ENCODE results near the gene GABRB2. TPM values are rescaled to one million over a fixed set of nuclear protein-coding genes. Genes with fewer than 3 reads are reported as not detected.

The GABRB2 gene
- total and polyA plus RNA-seq, 2 experiments from 2014 or later, result 0.11 to 0.94 TPM

DNA sequence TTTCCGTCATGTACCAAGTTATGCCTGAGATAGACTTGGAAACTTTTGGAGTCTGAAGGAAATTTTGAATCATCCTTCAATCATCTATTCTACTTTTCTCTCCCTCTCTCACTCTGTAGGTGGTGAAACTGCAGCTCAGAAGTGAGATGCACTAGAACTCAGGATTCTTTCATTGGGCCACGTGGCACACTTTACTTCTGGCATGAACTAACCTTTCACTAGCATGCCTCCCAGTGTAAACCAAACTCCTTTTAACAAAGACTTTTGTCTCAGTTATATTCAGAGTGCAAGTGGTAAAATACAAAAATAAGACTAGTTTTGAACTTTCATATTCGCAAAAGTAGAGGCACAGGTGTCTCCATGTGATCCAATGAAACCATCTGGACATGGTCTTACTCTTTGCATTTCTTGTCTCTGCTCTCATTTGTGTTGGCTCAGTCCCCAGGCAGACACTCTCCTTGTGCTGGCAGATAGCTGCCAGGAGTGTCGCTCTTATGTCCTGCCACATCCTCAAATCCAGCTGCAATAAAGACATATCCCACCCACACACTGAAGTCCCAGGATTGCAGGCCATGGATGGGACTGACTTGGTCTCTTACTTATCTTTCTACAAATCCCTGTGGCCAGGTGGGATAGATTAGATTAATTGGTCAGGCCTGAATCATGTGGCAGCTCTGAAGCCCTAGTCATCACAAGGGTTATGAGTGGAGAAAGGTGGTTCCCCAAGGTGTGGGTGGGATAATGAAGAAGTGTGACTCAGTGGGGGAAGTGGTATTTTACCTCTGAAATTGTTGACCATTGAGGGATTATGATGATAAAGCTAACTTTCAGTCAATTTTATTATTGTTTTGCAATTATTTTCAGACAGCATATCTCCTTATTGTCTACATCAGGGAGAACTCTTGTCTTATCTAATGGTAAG lies 267.5 kb downstream of the GABRB2 start:
- H3K79me2 ChIP-seq (replicated peaks; ENCODE audit: insufficient read depth), result no peaks in the 10 kb centered on the region
- peaks cover 4% of the 10 kb centered on the region; the same call in 1 of the 2 replicates for H3K9me2 ChIP-seq (ENCODE audit: insufficient read depth)
- Mint-ChIP-seq H3K4me1 (no peaks in the 10 kb centered on the region), H3K36me3 (ENCODE audit: low read depth) (peaks cover 6% of the 10 kb centered on the region; the same call in 1 of the 3 replicates), H3K27me3 (ENCODE audit: insufficient read depth, low read depth, poor library complexity) (no peaks in the 10 kb centered on the region), H3K4me3 (no peak overlapping the region), H3K27ac (no peak overlapping the region), H3K9me3 (peaks cover 8% of the 10 kb centered on the region)
- no peak overlapping the region for H3K4me3 ChIP-seq
- TF ChIP-seq JUNB (IDR thresholded peaks at IDR 0.05; ENCODE audit: unreplicated experiment) (no peak), CREB1 (CRISPR knock-in tag; IDR thresholded peaks at IDR 0.05; ENCODE audit: low read depth) (no peak), STAT1 (IDR thresholded peaks at IDR 0.05; ENCODE audit: unreplicated experiment) (no peak), ZNF331 (CRISPR knock-in tag; IDR thresholded peaks at IDR 0.05; ENCODE audit: low read depth) (no peak), EZH2phosphoT487 (IDR thresholded peaks at IDR 0.05; ENCODE audit: unreplicated experiment) (no peak), NANOG (IDR thresholded peaks at IDR 0.05; ENCODE audit: borderline replicate concordance) (no peak), POLR2AphosphoS5 (IDR thresholded peaks at IDR 0.05; ENCODE audit: low read depth) (no peak), ZNF114 (CRISPR knock-in tag; IDR thresholded peaks at IDR 0.05) (no peak), EZH2 (IDR thresholded peaks at IDR 0.05; ENCODE audit: low read depth, unreplicated experiment) (no peak)
- TF ChIP-seq, protein P1, sequence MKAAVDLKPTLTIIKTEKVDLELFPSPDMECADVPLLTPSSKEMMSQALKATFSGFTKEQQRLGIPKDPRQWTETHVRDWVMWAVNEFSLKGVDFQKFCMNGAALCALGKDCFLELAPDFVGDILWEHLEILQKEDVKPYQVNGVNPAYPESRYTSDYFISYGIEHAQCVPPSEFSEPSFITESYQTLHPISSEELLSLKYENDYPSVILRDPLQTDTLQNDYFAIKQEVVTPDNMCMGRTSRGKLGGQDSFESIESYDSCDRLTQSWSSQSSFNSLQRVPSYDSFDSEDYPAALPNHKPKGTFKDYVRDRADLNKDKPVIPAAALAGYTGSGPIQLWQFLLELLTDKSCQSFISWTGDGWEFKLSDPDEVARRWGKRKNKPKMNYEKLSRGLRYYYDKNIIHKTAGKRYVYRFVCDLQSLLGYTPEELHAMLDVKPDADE (IDR thresholded peaks at IDR 0.05), result no peak
- TF ChIP-seq, protein P2, sequence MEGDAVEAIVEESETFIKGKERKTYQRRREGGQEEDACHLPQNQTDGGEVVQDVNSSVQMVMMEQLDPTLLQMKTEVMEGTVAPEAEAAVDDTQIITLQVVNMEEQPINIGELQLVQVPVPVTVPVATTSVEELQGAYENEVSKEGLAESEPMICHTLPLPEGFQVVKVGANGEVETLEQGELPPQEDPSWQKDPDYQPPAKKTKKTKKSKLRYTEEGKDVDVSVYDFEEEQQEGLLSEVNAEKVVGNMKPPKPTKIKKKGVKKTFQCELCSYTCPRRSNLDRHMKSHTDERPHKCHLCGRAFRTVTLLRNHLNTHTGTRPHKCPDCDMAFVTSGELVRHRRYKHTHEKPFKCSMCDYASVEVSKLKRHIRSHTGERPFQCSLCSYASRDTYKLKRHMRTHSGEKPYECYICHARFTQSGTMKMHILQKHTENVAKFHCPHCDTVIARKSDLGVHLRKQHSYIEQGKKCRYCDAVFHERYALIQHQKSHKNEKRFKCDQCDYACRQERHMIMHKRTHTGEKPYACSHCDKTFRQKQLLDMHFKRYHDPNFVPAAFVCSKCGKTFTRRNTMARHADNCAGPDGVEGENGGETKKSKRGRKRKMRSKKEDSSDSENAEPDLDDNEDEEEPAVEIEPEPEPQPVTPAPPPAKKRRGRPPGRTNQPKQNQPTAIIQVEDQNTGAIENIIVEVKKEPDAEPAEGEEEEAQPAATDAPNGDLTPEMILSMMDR (conservative IDR thresholded peaks at IDR 0.05; ENCODE audit: low read depth in 2 of 2), result no peak; a peak in 1 of 4 replicates
- TF ChIP-seq, protein P3, sequence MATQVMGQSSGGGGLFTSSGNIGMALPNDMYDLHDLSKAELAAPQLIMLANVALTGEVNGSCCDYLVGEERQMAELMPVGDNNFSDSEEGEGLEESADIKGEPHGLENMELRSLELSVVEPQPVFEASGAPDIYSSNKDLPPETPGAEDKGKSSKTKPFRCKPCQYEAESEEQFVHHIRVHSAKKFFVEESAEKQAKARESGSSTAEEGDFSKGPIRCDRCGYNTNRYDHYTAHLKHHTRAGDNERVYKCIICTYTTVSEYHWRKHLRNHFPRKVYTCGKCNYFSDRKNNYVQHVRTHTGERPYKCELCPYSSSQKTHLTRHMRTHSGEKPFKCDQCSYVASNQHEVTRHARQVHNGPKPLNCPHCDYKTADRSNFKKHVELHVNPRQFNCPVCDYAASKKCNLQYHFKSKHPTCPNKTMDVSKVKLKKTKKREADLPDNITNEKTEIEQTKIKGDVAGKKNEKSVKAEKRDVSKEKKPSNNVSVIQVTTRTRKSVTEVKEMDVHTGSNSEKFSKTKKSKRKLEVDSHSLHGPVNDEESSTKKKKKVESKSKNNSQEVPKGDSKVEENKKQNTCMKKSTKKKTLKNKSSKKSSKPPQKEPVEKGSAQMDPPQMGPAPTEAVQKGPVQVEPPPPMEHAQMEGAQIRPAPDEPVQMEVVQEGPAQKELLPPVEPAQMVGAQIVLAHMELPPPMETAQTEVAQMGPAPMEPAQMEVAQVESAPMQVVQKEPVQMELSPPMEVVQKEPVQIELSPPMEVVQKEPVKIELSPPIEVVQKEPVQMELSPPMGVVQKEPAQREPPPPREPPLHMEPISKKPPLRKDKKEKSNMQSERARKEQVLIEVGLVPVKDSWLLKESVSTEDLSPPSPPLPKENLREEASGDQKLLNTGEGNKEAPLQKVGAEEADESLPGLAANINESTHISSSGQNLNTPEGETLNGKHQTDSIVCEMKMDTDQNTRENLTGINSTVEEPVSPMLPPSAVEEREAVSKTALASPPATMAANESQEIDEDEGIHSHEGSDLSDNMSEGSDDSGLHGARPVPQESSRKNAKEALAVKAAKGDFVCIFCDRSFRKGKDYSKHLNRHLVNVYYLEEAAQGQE (IDR thresholded peaks at IDR 0.05; ENCODE audit: unreplicated experiment), result no peak
- TF ChIP-seq, protein P4, sequence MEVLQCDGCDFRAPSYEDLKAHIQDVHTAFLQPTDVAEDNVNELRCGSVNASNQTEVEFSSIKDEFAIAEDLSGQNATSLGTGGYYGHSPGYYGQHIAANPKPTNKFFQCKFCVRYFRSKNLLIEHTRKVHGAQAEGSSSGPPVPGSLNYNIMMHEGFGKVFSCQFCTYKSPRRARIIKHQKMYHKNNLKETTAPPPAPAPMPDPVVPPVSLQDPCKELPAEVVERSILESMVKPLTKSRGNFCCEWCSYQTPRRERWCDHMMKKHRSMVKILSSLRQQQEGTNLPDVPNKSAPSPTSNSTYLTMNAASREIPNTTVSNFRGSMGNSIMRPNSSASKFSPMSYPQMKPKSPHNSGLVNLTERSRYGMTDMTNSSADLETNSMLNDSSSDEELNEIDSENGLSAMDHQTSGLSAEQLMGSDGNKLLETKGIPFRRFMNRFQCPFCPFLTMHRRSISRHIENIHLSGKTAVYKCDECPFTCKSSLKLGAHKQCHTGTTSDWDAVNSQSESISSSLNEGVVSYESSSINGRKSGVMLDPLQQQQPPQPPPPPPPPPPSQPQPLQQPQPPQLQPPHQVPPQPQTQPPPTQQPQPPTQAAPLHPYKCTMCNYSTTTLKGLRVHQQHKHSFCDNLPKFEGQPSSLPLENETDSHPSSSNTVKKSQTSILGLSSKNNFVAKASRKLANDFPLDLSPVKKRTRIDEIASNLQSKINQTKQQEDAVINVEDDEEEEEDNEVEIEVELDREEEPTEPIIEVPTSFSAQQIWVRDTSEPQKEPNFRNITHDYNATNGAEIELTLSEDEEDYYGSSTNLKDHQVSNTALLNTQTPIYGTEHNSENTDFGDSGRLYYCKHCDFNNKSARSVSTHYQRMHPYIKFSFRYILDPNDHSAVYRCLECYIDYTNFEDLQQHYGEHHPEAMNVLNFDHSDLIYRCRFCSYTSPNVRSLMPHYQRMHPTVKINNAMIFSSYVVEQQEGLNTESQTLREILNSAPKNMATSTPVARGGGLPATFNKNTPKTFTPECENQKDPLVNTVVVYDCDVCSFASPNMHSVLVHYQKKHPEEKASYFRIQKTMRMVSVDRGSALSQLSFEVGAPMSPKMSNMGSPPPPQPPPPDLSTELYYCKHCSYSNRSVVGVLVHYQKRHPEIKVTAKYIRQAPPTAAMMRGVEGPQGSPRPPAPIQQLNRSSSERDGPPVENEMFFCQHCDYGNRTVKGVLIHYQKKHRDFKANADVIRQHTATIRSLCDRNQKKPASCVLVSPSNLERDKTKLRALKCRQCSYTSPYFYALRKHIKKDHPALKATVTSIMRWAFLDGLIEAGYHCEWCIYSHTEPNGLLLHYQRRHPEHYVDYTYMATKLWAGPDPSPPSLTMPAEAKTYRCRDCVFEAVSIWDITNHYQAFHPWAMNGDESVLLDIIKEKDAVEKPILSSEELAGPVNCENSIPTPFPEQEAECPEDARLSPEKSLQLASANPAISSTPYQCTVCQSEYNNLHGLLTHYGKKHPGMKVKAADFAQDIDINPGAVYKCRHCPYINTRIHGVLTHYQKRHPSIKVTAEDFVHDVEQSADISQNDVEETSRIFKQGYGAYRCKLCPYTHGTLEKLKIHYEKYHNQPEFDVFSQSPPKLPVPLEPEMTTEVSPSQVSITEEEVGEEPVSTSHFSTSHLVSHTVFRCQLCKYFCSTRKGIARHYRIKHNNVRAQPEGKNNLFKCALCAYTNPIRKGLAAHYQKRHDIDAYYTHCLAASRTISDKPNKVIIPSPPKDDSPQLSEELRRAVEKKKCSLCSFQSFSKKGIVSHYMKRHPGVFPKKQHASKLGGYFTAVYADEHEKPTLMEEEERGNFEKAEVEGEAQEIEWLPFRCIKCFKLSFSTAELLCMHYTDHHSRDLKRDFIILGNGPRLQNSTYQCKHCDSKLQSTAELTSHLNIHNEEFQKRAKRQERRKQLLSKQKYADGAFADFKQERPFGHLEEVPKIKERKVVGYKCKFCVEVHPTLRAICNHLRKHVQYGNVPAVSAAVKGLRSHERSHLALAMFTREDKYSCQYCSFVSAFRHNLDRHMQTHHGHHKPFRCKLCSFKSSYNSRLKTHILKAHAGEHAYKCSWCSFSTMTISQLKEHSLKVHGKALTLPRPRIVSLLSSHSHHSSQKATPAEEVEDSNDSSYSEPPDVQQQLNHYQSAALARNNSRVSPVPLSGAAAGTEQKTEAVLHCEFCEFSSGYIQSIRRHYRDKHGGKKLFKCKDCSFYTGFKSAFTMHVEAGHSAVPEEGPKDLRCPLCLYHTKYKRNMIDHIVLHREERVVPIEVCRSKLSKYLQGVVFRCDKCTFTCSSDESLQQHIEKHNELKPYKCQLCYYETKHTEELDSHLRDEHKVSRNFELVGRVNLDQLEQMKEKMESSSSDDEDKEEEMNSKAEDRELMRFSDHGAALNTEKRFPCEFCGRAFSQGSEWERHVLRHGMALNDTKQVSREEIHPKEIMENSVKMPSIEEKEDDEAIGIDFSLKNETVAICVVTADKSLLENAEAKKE (CRISPR knock-in tag; IDR thresholded peaks at IDR 0.05), result no peak
- H3K27ac ChIP-seq (ENCODE audit: low read depth), result no peak overlapping the region
- no peak for ATAC-seq
- H3K36me3 ChIP-seq (ENCODE audit: insufficient read depth), result no peaks in the 10 kb centered on the region
- H4K20me1 ChIP-seq (replicated peaks; ENCODE audit: insufficient read depth), result no peaks in the 10 kb centered on the region
- no peak for DNase-seq (ENCODE audit: low spot score)
- H3F3A ChIP-seq (replicated peaks; ENCODE audit: low read depth), result no peaks in the 10 kb centered on the region
- H3K4me1 ChIP-seq (ENCODE audit: insufficient read depth), result no peaks in the 10 kb centered on the region
- no peak overlapping the region for H2AFZ ChIP-seq
- no peak overlapping the region for H3K4me2 ChIP-seq
- H3K27me3 ChIP-seq (ENCODE audit: insufficient read depth), result no peaks in the 10 kb centered on the region

All from GM23338 (cell line).